CD4-positive, alpha-beta T cell treated with Interleukin-15 for 1 hour (primary cell): Measurements from ENCODE around the gene TSC2.
A peak's percentile ranks its signal among the peaks of the same experiment; 100 is the strongest.
"Not testable (repeated sequence)": the region's sequence is repeated elsewhere in the genome, so short reads cannot be mapped to it uniquely, and the experiment has no call there.

Experiments
- DNase-seq: peaks from one replicate; pipeline ENCODE4 v3.0.0-alpha.2; 2020

TSC2 gene

GRCh38 chr16:2088759-2089358 lies 41.1 kb downstream of the TSC2 start:
- DNase-seq, result no peak

GRCh38 chr16:2089706-2090480 lies 42.1 kb downstream of the TSC2 start:
- no peak for DNase-seq

- DNase-seq, result no peak
Observed at GRCh38 chr16:2090481-2090776, 42.6 kb downstream of the TSC2 start.

- DNase-seq, result peak; percentile 67
Observed at GRCh38 chr16:2090777-2091546, 43.2 kb downstream of the TSC2 start.

- no peak for DNase-seq
Observed at GRCh38 chr16:2091547-2092255, 43.9 kb downstream of the TSC2 start.

- no peak for DNase-seq
Observed at GRCh38 chr16:2092256-2092620, 44.5 kb downstream of the TSC2 start.

- no peak for DNase-seq
Observed at GRCh38 chr16:2092866-2093265, 45.1 kb downstream of the TSC2 start.

GRCh38 chr16:2093793-2094192 lies 46.0 kb downstream of the TSC2 start:
- DNase-seq, result no peak

GRCh38 chr16:2095315-2095853 lies 47.6 kb downstream of the TSC2 start:
- no peak for DNase-seq

GRCh38 chr16:2095918-2096582 lies 48.3 kb downstream of the TSC2 start:
- DNase-seq, result no peak

GRCh38 chr16:2096853-2097595 lies 49.2 kb downstream of the TSC2 start:
- no peak for DNase-seq

- DNase-seq, result not testable (repeated sequence)
Observed at GRCh38 chr16:2097689-2098088, 49.9 kb downstream of the TSC2 start.

GRCh38 chr16:2101581-2101980 lies 53.8 kb downstream of the TSC2 start:
- DNase-seq, result not testable (repeated sequence)

- DNase-seq, result no peak
Observed at GRCh38 chr16:2102471-2102870, 54.7 kb downstream of the TSC2 start.

- not testable (repeated sequence) for DNase-seq
Observed at GRCh38 chr16:2104464-2104863, 56.7 kb downstream of the TSC2 start.

GRCh38 chr16:2105291-2105690 lies 57.5 kb downstream of the TSC2 start:
- not testable (repeated sequence) for DNase-seq

GRCh38 chr16:2105769-2106168 lies 58.0 kb downstream of the TSC2 start:
- DNase-seq, result not testable (repeated sequence)

- DNase-seq, result not testable (repeated sequence)
Observed at GRCh38 chr16:2106211-2106610, 58.4 kb downstream of the TSC2 start.

- not testable (repeated sequence) for DNase-seq
Observed at GRCh38 chr16:2107121-2107790, 59.5 kb downstream of the TSC2 start.

GRCh38 chr16:2107791-2108125 lies 60.0 kb downstream of the TSC2 start:
- DNase-seq, result not testable (repeated sequence)
